HepG2 (cell line): ENCODE results near the gene AP4S1. TPM values are rescaled to one million over a fixed set of nuclear protein-coding genes. Genes with fewer than 3 reads are reported as not detected.

Experiments
- ARNT ChIP-seq: fragments of 450-650 bp; IDR thresholded peaks from 2 replicates; pipeline ENCODE4 v1.6.1; 2017
- POLR2AphosphoS2 ChIP-seq: IDR thresholded peaks from 2 replicates; pipeline ENCODE4 v1.6.1; 2011; ENCODE audit warnings: low read depth, low read length, improper control_type of control experiment
- PTBP1 ChIP-seq: fragments of 200-400 bp; formaldehyde crosslinking; IDR thresholded peaks from 2 replicates; pipeline ENCODE4 v1.6.1; 2018; ENCODE audit warnings: low read length, low read depth; ENCODE audit not compliant: poor library complexity, severe bottlenecking
- SAP130 ChIP-seq: IDR thresholded peaks from 2 replicates; pipeline ENCODE4 v1.6.1; 2016; ENCODE audit warnings: low read depth
- STAG1 ChIP-seq: sonication (generic); formaldehyde crosslinking; IDR thresholded peaks from 2 replicates; pipeline ENCODE4 v1.4.0; 2020; ENCODE audit warnings: missing genetic modification reagents
- SUZ12 ChIP-seq: fragments of 150-350 bp; IDR thresholded peaks from 2 replicates; pipeline ENCODE4 v1.6.1; 2014; ENCODE audit warnings: low read depth, low read length
- YEATS4 ChIP-seq: sonication (generic); formaldehyde crosslinking; IDR thresholded peaks from 2 replicates; pipeline ENCODE4 v1.4.0; 2020; ENCODE audit warnings: missing genetic modification reagents, borderline replicate concordance
- ZBTB37 ChIP-seq: sonication (generic); formaldehyde crosslinking; IDR thresholded peaks from 2 replicates; pipeline ENCODE4 v1.4.0; 2020; ENCODE audit warnings: mild to moderate bottlenecking, missing genetic modification reagents
- ZC3H13 ChIP-seq: sonication (generic); formaldehyde crosslinking; IDR thresholded peaks from 2 replicates; pipeline ENCODE4 v1.8.1; 2023; ENCODE audit warnings: mild to moderate bottlenecking, missing genetic modification reagents, moderate library complexity
- ZFP41 ChIP-seq: sonication (generic); formaldehyde crosslinking; IDR thresholded peaks from 2 replicates; pipeline ENCODE4 v1.4.0; 2020; ENCODE audit warnings: mild to moderate bottlenecking, missing genetic modification reagents, borderline replicate concordance
- ZNF292 ChIP-seq: sonication (generic); formaldehyde crosslinking; IDR thresholded peaks from 2 replicates; pipeline ENCODE4 v1.8.1; 2022; ENCODE audit warnings: mild to moderate bottlenecking, low read depth, missing genetic modification reagents, borderline replicate concordance
- ZNF318 ChIP-seq: sonication (generic); formaldehyde crosslinking; IDR thresholded peaks from 2 replicates; pipeline ENCODE4 v1.4.0; 2020; ENCODE audit warnings: mild to moderate bottlenecking, missing genetic modification reagents
- ZNF354B ChIP-seq: sonication (generic); formaldehyde crosslinking; IDR thresholded peaks from 2 replicates; pipeline ENCODE4 v1.8.0; 2022; ENCODE audit warnings: mild to moderate bottlenecking, missing genetic modification reagents
- ZNF547 ChIP-seq: sonication (generic); formaldehyde crosslinking; IDR thresholded peaks from 2 replicates; pipeline ENCODE4 v1.5.1; 2020; ENCODE audit warnings: mild to moderate bottlenecking, missing genetic modification reagents
- ZNF83 ChIP-seq: sonication (generic); formaldehyde crosslinking; IDR thresholded peaks from 2 replicates; pipeline ENCODE4 v1.4.0; 2020; ENCODE audit warnings: missing genetic modification reagents, mild to moderate bottlenecking, borderline replicate concordance
- polyA plus RNA-seq, 8 experiments: library from polyadenylated mRNA; depleted of rRNA in 3 of 8; stranded (reverse) in 7 of 8; unstranded in 1 of 8; fragments of >200 nt; fragmentation: Illumina TruSeq in 4 of 8; extraction: Trizol in 4 of 8; gene quantifications; 2 replicates each; pipeline versions ENCODE4 v1.2.1 to v1.2.3, GENCODE V29; 2011 to 2016; ENCODE audit warnings: low read depth in 4 of 8, missing spikeins in 1 of 8, mixed read lengths in 1 of 8; ENCODE audit not compliant: insufficient read depth in 1 of 8
- total RNA-seq, 5 experiments: library from RNA; depleted of rRNA; stranded (reverse); fragments of >200 nt; fragmentation: Illumina TruSeq; extraction: Trizol; gene quantifications; 2 replicates each; pipeline ENCODE4 v1.2.3, GENCODE V29; 2016; ENCODE audit warnings: low read depth in 1 of 5
- TF ChIP-seq, protein P1 (sequence below): IDR thresholded peaks from 2 replicates; pipeline ENCODE4 v1.6.1; 2016; ENCODE audit warnings: missing compliant biosample characterization, missing genetic modification reagents, borderline replicate concordance
- TF ChIP-seq, protein P2 (sequence below): sonication (generic); formaldehyde crosslinking; IDR thresholded peaks from 2 replicates; pipeline ENCODE4 v1.5.0; 2020; ENCODE audit warnings: missing genetic modification reagents, mild to moderate bottlenecking, borderline replicate concordance

The AP4S1 gene
- total and polyA plus RNA-seq, 2 of the 13 experiments (the other 11 are each of a cell fraction or from before 2014, with no cell fraction given): 3.9 to 21.1 TPM

DNA sequence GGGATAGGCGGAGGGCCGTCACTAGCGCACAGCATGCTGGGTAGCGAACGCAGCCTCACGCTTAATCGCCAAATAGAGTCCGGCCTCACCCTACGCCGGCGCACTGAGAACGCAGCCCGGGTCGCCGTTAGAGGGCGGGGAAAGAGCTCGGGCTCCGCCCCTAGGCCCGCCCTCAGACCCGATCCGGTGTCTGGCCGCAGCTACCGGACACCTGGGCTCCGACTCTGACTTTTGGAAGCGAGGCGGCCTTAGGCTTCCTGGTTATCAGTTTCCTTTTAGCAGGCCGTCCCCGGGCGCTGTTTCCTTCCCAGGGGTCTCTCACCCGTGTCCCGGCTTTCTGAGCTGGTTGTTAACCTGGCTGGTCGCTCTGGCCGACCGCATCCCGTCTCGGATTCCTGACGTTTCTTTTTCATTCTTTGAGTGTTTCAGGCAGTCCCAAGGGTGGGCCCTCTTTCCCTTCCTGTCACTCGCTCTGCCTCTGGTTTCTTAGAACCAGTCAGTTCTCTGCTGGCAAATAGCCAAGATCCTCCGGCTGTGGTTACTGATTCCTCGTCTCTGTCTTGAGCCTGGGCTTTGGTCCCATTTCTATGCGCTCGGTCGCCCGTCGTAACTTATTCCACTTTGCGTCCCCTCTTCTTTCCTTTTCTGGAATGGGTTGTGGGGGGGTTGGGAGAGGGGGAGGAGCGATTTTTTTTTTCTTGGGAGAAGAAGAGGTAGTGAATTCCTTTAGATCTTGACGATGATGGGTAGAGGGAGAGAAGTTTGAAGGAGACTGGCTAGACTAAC is 1.2 kb downstream of the AP4S1 start (continued):
- TF ChIP-seq ZNF318 (CRISPR knock-in tag) (peak; percentile 82; the same call in 1 of the 2 replicates), PTBP1 (peak; percentile 92), ZBTB37 (CRISPR knock-in tag) (peak; percentile 85), SUZ12 (peak; percentile 43), SAP130 (CRISPR knock-in tag) (peak; percentile 91), ZC3H13 (no peak), ZFP41 (CRISPR knock-in tag) (no peak), ZNF292 (CRISPR knock-in tag) (peak; percentile 93), ZNF547 (peak; percentile 53; the same call in 1 of the 2 replicates), ZNF354B (CRISPR knock-in tag) (no peak), POLR2AphosphoS2 (no peak), ARNT (no peak), STAG1 (peak; percentile 31), YEATS4 (CRISPR knock-in tag) (peak; percentile 74), ZNF83 (CRISPR knock-in tag) (no peak)
- TF ChIP-seq, protein P1, sequence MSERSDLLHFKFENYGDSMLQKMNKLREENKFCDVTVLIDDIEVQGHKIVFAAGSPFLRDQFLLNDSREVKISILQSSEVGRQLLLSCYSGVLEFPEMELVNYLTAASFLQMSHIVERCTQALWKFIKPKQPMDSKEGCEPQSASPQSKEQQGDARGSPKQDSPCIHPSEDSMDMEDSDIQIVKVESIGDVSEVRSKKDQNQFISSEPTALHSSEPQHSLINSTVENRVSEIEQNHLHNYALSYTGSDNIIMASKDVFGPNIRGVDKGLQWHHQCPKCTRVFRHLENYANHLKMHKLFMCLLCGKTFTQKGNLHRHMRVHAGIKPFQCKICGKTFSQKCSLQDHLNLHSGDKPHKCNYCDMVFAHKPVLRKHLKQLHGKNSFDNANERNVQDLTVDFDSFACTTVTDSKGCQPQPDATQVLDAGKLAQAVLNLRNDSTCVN: peak; percentile 87
- TF ChIP-seq, protein P2, sequence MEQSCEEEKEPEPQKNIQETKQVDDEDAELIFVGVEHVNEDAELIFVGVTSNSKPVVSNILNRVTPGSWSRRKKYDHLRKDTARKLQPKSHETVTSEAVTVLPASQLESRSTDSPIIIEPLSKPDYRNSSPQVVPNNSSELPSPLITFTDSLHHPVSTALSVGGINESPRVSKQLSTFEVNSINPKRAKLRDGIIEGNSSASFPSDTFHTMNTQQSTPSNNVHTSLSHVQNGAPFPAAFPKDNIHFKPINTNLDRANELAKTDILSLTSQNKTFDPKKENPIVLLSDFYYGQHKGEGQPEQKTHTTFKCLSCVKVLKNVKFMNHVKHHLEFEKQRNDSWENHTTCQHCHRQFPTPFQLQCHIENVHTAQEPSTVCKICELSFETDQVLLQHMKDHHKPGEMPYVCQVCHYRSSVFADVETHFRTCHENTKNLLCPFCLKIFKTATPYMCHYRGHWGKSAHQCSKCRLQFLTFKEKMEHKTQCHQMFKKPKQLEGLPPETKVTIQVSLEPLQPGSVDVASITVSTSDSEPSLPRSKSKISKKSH (CRISPR knock-in tag): peak; percentile 79; the same call in 1 of the 2 replicates
